ENCODE measurements around the gene ANXA8.
"Not testable (repeated sequence)": the region's sequence is repeated elsewhere in the genome, so short reads cannot be mapped to it uniquely, and the experiment has no call there.

Gene ANXA8

GRCh38 chr10:47462577-47463358, 21.1 kb downstream of the ANXA8 start:
- not testable (repeated sequence) for DNase-seq

- peak; percentile 75 for DNase-seq
Measured at GRCh38 chr10:47461261-47461687, 22.6 kb downstream of the ANXA8 start.

GRCh38 chr10:47458466-47459154, 25.3 kb downstream of the ANXA8 start:
- DNase-seq: no peak

GRCh38 chr10:47457826-47458225, 26.1 kb downstream of the ANXA8 start:
- DNase-seq: no peak

- DNase-seq: no peak
Measured at GRCh38 chr10:47457528-47457820, 26.4 kb downstream of the ANXA8 start.

GRCh38 chr10:47456794-47457527, 27.0 kb downstream of the ANXA8 start:
- DNase-seq: peak; percentile 8

GRCh38 chr10:47456079-47456785, 27.7 kb downstream of the ANXA8 start:
- peak; percentile 17 for DNase-seq

GRCh38 chr10:47455350-47456078, 28.4 kb downstream of the ANXA8 start:
- DNase-seq: peak; percentile 16

GRCh38 chr10:47454780-47455058, 29.2 kb downstream of the ANXA8 start:
- DNase-seq: no peak

- peak; percentile 20 for DNase-seq
Measured at GRCh38 chr10:47454008-47454779, 29.7 kb downstream of the ANXA8 start.

GRCh38 chr10:47453141-47454007, 30.5 kb downstream of the ANXA8 start:
- peak; percentile 21 for DNase-seq

GRCh38 chr10:47452495-47453140, 31.3 kb downstream of the ANXA8 start:
- DNase-seq: peak; percentile 24

GRCh38 chr10:47451998-47452494, 31.9 kb downstream of the ANXA8 start:
- DNase-seq: no peak

- DNase-seq: no peak
Measured at GRCh38 chr10:47451273-47451997, 32.5 kb downstream of the ANXA8 start.

GRCh38 chr10:47450442-47450841, 33.5 kb downstream of the ANXA8 start:
- DNase-seq: no peak

- DNase-seq: peak; percentile 41
Measured at GRCh38 chr10:47449979-47450378, 33.9 kb downstream of the ANXA8 start.

GRCh38 chr10:47449102-47449978, 34.6 kb downstream of the ANXA8 start:
- peak; percentile 29 for DNase-seq

GRCh38 chr10:47447705-47448104, 36.2 kb downstream of the ANXA8 start:
- no peak for DNase-seq

All from retina (tissue), 1 donor.